GM21717 (cell line): ENCODE results near the gene SMIM20.

ENCODE experiments used
- ATAC-seq: cut with Tn5 transposase; IDR thresholded peaks from one replicate; pipeline ENCODE4 v1.9.1; 2021; ENCODE audit warnings: mild to moderate bottlenecking, moderate library complexity; ENCODE audit not compliant: unreplicated experiment

Gene SMIM20

DNA sequence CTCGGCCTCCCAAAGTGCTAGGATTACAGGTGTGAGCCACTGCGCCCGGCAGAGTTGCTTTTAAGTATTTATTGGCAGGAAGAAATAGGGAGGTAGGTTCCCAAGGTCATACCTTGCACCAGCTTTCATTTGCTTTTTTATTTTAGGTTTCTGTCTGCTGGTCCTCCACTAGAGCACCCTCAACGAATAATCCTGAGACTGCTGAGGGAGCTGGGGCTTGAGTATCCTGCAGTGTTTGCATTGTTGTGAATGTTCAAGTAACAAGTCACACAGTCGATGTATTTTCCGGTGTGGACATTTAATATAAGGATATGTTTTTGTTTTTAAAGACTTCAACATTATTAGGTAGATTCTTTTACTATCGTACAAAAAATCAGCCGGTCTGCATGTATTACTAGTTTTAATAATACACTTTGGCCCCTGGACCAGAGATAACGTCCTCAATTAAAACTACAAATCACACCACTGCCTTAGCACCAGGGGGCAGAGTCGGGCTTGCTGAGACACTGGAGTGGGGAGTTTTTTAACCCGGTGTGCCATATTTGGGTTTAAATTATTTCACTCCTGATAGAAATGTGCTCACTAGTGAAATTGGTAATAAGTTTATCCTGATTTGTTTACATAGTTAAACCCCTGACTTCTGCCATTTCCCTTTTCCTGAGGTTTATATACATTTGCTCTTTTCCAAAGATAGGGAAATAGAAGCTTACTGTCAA is 11.6 kb downstream of the SMIM20 start:
- no peak for ATAC-seq

DNA sequence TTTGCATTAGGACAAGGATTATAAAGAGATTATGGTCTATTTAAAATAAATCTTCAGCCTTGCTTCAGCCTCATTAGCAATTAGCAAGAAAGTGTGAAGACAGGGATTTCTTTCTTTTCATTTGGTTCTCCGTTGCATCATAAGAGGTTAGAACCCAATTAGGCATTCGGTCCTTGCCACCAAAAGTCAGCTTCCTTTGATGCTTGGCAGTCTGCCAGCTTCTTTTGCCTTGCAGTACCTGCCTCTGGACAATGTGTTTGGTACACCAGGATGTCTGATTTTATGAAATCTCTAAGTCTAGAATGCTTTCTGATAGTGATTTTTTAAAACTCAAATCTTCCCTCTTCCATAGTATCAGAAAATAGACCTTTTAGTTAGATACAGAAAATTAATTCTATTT is 12.4 kb downstream of the SMIM20 start:
- ATAC-seq: no peak

- ATAC-seq: no peak
Measured at GRCh38 chr4:25927361-25928195, 13.6 kb downstream of the SMIM20 start.

GRCh38 chr4:25928379-25929297 is 14.6 kb downstream of the SMIM20 start:
- no peak for ATAC-seq

DNA sequence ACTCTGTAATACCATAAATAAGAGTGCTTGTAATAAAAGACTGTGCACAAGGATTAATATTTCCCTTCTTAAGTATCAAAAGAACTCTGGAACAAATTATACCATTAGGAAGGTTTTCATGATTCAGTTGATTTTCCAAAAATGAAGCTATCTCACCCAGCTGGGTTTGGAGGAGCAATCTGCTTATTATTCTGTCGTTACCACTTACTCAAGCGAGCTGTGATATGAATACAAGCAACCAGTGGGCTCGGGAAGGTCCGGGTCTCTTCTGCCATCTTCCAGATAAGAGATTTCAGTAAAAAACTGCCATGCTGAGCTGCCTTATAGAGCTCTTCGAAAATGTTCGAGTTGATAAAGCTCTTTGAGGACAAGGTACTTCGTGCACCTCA is 15.3 kb downstream of the SMIM20 start:
- no peak for ATAC-seq

- no peak for ATAC-seq
Measured at GRCh38 chr4:25930731-25931354, 16.8 kb downstream of the SMIM20 start.

- no peak for ATAC-seq
Measured at GRCh38 chr4:25936696-25937095, 22.7 kb downstream of the SMIM20 start.

DNA sequence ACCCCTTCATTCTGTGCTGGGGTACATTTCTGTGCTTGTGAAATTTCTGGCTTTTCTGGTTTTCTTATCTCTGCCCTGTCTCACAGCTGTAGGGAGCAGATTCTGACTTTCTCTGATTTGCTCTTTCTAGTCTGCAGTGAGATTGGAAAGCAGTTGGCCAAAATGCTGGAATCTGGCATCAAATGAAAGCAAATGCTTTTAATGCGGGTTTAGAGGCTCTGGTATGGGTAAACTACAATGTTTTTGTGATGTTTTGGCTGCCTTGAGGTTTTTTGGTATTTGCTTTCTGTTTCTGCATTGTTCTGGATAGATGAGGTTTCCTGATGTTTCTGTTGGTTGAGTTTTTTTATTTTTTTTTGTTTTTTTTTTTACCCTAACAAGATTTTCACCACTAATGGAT is 23.8 kb downstream of the SMIM20 start:
- no peak for ATAC-seq

GRCh38 chr4:25938366-25938765 is 24.3 kb downstream of the SMIM20 start:
- peak; percentile 31 for ATAC-seq

GRCh38 chr4:25938787-25939186 is 24.8 kb downstream of the SMIM20 start:
- ATAC-seq: peak; percentile 90

GRCh38 chr4:25939330-25939729 is 25.3 kb downstream of the SMIM20 start:
- ATAC-seq: no peak

DNA sequence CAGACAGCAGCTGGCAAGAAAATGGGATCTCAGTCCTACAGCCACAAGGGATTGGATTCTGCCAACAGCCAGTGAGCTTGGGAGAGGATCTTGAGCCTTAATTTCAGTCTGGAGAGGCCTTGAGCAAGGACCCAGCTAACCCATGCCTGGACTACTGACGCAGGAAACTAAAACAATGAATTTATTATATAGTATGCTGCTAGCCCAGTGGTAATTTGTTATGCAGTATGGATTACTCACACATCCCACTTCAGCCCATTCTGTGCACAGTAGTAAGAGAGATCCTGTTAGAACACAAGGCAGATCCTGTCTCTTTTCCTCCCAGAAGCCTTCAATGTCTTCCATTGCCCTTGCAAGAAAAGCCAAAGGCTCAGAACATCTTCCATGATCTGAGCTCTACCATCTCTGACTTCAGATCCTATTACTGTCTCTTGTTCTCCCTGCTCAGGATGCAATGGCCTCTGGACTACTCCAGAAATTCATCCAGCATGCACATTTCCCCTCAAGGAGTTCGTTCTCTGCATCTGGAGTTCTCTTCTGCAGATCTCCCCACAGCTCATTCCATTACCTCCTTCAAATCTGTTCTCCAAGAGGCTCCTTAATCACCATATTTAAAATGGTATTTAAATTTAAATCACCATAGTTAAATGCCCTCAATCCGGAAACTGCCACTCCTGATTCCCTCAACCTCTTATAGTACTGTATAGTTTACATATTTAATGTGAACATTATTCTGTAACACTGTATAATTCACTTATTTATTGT is 27.6 kb downstream of the SMIM20 start:
- ATAC-seq: no peak

DNA sequence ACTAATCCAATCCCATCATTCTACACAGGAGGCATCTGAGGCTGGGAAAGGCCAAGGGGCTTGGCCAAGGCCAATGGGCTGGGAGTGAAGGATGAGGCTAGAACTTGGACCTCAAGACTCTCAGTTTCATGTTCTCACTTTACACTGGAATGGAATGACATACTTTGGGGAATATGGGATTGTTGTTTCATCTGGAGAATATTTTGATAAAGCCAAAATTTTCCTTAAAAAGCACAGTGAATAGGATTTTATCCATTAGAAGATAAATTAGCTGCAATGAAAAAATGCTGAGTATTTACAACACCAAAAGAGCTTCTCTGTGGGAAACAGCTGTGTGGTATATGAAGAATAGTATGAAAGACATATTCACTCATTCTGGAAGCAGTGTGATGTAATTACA is 29.3 kb downstream of the SMIM20 start:
- no peak for ATAC-seq

- ATAC-seq: no peak
Measured at GRCh38 chr4:25943805-25944204, 29.8 kb downstream of the SMIM20 start.

- no peak for ATAC-seq
Measured at GRCh38 chr4:25948051-25948450, 34.0 kb downstream of the SMIM20 start.

- no peak for ATAC-seq
Measured at GRCh38 chr4:25949173-25949748, 35.2 kb downstream of the SMIM20 start.

DNA sequence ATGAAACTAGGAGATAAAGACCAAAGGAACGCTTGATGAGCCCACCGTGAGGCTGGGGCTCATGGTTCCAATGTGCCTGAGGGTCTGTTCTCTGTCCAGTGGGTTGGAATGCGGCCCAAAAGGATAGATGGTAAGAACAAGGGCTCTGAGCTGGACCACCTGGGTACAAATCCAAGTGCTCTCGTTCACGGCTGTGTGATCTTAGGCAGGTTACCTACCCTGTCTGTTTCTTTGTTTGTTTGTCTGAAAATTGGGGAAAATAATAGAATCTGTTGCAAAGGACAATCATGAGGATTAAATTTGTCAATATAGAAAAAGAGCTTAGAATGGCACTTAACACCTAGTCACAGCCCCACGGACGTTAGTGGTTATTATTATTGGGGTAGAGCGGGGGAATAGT is 36.0 kb downstream of the SMIM20 start:
- ATAC-seq: no peak

GRCh38 chr4:25950461-25951389 is 36.7 kb downstream of the SMIM20 start:
- ATAC-seq: no peak
